Dedifferentiated amniotic fluid mesenchymal stem cell (primary cell): ENCODE results near the gene NAGA.
A peak's percentile ranks its signal among the peaks of the same experiment; 100 is the strongest.
"Not testable (repeated sequence)": the region's sequence is repeated elsewhere in the genome, so short reads cannot be mapped to it uniquely, and the experiment has no call there.

ENCODE experiments used
- DNase-seq: peaks from one replicate; pipeline ENCODE4 v3.0.0-alpha.2; 2016; ENCODE audit errors: extremely low spot score

Gene NAGA

DNA sequence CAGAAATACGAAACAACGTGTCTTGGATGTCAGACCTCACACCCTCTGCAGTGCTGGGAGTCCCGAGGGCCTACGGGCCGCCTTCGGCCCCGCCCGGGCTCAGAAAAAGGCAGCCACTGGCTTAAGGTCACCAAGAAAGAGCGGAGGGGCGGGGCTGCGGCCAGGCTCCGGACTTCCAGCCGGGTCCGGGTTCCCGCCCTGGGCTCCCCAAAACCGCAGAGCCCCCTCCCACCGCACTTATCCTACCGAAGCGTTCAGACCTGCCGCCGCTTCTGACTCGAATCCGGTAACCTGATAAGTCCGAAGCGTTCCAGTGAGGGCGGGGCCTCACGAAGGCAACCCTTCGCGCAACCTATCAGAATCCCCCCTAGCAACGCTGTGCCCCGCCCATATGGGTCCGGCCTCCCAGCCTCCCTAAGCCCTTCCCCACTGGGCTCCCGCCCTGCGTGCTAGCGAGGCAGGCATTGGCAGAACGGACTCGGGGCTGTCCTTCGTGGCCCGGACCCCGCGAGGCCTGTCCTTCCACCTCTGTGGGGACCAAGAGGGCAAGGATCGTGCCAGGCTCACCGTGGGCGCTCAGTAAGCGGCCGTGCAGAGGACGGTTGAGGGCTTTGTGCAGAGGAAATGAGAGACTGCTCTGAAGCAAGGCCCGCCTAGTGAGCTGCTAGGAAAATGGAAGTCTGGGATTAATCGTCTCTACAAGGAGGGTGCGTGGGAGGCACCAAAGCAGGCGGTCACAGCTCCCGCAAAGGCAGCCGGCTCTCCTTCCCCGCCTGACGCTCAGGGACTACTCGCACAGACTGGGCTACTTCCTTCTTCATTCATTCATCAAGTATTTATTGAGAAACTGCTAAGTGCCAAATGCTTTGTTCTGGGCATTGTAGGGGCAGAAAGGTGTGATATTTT lies at the start of gene NAGA:
Gene NAGA (minus strand): TSS at position 296 of the 906 bp plus-strand sequence. CDS start 515 bp downstream, outside the sequence.
- peak; percentile 94 for DNase-seq

DNA sequence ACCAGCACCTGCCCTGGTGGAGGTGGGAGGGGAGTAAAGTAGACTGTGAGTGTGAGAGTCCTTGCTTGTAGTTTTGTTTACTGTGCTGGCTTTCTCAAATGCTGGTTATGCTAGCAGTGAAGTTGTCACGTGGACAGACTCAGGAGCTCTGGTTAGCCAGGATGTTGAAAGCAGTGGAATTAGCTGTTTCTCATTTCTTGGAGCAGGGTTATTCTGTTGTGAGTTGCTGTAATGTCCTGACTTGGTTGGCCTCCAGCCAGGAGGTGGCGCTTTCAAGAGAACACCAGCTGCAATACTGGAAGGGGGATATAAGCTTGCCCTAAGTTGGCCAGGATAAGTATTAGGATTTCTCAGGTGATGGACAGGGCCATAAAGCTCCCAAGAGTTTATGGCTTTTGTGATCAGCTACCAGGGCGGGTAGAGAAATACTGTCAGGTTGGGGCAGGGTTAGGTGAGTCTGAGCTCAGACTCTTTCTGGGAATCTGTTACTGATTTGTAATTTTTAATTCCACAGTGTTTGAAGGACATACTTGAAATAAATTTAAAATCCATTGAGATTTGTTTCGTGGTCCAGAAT lies 46.3 kb upstream of the NAGA start:
- DNase-seq = no peak

DNA sequence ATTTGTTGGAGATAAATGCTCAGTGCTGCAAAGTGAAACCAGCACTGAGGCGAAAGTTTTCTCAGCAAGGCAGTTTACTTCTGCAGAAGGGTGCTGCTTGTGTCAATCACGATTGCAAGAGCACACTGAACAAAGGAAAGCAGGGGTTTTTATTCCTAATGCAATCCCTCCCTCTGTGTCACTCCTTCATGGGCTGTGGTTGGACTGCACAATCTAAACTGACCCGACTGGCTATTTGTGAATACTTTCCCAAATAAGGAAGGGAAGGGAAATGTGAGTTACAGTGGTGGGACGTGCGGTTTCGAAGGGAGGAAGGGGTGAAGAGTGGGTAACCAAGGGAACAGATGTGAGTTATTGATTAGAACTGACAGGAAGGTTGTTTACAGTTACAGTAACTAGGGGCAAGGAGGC lies 44.8 kb upstream of the NAGA start:
- not testable (repeated sequence) for DNase-seq

DNA sequence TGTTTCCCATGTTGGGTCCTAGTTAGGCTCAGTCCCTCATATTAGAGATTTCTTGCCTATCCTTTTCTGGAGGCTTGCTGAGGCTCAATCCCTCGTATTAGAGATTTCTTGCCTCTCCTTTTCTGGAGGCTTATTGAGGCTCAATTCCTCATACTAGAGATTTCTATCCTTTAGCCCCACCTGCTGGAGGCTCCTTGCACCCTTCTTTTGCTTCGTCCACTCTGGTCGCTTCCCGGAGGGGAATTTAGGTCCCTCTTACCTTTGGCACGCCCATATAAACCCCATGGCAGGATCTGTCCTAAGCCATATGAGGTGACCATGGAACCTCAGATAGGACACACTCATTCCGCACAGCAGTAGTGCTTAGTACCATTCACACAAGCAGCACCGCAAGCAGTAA lies 44.1 kb upstream of the NAGA start:
- DNase-seq = no peak

DNA sequence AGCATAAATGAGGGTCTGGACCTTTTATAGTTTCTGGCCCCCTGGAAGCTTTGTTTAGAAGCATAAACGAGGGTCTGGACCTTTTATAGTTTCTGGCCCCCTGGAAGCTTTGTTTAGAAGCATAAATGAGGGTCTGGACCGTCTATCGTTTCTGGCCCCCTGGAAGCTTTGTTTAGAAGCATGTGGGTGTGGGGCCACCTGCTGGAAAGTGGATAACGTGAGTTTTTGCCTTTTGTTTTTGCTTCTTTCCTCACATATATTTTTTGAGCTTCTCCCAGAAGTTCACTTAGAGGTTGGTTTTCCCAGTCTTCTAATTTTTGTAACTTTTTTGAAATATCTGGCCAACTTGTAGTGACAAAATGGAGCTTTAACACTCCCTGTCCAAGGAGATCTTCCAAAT lies 42.2 kb upstream of the NAGA start:
- DNase-seq = not testable (repeated sequence)

DNA sequence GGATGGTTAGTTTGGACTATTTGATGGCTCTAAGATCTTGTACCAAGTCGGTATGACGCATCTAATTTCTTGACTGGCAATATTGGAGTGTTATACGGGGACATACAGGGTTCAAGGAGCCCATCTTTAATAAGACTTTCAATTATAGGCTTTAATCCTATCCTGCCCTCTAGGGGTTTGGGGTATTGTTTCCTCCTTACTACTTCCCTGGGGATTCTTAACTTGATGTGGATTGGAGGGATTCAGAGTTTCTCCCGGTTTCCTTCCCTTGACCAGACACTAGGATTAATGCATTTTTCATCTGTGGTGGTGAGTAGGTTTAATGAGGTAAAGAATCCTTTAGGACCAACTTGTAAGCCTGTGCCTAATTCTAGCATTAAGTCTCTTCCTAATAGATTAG lies 41.2 kb upstream of the NAGA start:
- DNase-seq = no peak

DNA sequence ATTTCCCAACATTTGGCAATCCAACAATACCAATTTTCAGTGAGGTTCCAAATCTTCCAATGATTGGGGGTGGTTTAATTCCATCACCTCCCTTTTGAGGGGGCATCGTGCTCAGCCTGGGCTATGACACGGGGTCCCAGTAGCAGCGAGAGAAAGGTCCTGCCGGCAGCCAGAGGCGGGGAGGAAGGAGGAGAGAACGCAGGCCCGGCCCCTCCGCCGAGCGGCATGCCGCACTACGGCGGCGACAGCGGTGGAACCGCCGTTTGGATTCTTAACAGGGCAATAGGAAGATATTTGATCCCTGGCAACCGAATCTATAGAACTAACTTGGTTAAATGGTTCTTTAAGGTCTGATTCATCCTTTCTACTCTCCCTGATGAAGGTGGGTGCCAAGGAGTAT lies 38.2 kb upstream of the NAGA start:
- no peak for DNase-seq

DNA sequence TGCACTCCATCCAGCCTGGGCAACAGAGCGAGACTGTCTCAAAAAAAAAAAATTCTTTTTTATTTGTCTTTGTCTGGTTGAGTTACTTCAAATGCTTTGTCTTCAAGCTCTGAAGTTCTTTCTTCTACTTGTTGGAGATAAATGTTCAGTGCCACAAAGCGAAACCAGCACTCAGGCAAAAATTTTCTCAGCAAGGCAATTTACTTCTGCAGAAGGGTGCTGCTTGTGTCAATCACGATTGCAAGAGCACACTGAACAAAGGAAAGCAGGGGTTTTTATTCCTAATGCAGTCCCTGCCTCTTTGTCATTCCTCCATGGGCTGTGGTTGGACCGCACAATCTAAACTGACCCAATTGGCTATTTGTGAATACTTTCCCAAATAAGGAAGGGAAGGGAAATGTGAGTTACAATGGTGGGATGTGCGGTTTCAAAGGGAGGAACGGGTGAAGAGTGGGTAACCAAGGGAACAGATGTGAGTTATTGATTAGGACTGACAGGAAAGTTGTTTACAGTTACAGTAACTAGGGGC lies 33.8 kb upstream of the NAGA start:
- DNase-seq = not testable (repeated sequence)

DNA sequence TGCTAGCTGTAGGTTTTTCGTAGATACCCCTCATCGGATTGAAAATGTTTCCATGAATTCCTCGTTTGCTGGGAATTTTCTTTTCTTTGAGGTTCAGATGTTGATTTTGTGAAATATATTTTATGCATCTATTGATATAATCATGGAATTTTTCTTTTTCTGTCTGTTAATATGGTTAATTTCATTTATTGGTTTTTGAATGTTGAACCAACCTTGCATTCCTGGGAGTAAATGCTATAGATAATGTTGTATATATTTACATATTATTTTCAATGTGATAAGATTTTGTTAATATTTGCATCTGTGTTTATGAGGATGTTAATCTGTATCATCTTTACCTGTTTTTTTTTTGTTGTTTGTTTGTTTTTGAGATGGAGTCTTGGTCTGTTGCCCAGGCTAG lies 30.6 kb upstream of the NAGA start:
- DNase-seq = no peak

DNA sequence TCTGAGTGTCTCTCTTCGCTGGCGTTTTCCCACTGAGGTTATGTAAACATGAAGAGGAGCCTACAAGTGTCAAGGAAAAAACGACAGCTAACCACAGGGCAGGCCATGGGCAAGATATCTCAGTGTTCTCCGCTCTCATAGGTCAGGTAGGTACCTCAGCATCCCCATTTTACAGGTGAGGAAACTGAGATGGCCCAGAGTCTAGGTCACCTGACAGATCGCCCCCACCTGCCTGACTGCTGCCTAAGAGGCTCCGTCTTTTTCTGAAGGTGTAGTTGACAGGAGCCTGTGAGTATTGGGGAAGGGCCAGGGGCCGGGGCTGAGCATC lies 20.8 kb upstream of the NAGA start:
- no peak for DNase-seq

DNA sequence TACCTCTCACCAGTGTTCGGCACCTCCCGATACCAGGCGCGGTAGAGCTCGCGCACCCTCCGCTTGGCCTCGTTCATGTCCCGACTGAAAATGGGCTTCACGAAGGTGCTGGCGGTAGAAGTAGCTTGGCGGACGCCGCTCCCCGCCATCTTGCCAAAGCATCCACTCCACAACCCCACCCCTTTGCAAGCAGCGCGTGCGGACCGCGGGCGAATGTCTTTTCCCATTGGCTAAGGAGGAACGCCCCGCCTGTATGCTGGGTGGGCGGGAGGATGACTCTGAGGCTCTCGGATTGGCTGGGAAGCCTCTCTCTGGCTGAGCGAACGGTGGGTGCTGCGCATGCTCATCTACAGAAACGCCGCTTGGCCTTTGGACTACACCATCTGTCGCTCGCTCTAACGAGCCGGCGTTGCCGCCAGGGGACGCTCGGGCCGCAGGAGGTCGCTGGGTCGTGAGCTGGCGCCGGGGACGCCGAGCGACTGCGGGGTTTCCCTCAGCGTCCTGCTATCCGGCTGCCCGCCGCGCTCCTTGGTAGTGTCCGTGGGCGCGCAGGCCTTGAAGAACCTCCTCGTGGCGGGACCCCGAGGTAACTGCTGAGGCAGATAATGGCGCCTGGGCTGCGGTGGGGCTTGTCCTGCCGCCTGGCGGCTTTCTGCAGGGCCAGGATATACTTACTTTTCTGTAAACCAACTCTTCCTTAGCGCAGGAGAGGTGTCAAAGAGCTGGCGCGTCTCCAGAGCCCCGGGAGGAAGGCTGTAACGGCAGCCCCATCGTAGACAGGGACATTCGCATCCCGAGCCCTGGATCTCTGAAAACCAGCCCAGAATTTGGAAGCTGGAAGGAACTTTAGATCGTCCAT lies 20.2 kb upstream of the NAGA start, which contains the start of gene NDUFA6:
Gene NDUFA6 (minus strand): TSS at position 177 of the 859 bp plus-strand sequence. CDS start 28 bp downstream, at position 149.
- peak; percentile 99 for DNase-seq

DNA sequence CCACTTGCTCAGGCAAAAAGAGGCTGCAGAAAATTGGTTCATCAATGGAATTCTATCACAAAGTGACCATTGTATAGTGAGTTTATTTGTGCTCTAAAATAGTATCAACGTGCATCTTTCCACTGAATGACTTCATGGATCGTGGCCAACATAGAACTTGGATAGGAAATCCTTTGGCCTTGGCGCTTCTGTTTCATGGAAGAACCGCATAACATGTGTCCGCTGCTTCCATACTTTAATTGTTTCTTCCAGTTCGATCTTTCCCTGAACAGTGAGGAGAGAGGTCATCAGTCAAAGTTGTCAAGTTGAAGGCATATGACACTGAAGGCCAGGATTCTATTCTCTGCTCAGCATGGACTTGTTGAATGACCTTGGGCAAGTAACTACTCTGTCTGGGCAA lies 15.4 kb upstream of the NAGA start:
- DNase-seq = no peak

DNA sequence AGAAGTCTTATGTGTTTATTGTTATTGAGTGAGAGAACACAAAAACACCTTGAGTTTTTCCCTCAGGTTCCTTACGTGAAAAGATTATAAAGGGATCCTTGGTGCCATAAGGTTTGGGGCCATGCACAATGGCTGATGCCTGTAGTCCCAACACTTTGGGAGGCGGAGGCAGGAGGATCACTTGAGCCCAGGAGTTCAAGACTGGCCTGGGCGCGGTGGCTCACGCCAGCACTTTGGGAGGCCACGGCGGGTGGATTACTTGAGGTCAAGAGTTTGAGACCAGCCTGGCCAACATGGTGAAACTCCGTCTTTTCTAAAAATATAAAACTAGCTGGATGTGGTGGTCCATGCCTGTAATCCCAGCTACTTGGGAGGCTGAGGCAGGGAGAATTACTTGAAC lies 14.3 kb upstream of the NAGA start:
- DNase-seq = no peak

DNA sequence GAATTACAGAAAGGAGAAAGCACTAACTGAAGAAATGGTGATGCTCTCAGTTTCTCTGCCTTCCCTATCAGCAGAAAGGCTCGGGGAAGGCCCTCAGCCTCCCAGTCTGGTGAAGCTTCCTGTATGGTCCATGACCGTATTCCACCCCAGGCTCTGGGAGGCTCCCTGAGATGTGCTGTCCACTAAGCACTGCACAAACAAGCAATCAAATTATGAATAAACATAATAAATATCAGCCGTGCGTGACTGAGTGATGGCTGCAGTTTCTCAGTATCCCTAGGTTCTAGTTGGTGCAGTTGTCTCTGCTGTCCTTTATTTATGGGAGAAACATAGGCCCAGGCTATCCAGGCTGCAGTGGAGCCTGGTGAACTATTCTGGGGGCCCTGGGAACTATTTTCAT lies 12.5 kb upstream of the NAGA start:
- no peak for DNase-seq

DNA sequence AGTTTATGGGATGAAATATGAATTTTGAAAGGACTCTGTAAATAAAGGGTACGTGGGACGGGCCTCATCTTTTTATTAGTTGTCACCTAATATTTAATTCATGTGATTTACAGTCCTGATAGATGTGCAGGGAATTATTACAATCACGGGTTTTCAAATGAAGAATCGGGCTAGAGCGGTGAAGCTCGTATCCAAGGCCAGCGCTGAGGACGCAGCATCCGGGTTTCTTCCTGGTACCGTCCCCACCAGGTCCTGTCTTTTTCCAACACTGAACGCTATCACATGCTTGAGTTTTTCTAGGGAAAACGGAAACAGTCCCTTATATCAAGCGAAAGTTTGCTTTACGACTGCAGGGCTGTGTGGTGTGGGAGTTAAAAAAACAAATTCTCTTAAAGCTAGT lies 9.7 kb upstream of the NAGA start:
- peak; percentile 20 for DNase-seq

DNA sequence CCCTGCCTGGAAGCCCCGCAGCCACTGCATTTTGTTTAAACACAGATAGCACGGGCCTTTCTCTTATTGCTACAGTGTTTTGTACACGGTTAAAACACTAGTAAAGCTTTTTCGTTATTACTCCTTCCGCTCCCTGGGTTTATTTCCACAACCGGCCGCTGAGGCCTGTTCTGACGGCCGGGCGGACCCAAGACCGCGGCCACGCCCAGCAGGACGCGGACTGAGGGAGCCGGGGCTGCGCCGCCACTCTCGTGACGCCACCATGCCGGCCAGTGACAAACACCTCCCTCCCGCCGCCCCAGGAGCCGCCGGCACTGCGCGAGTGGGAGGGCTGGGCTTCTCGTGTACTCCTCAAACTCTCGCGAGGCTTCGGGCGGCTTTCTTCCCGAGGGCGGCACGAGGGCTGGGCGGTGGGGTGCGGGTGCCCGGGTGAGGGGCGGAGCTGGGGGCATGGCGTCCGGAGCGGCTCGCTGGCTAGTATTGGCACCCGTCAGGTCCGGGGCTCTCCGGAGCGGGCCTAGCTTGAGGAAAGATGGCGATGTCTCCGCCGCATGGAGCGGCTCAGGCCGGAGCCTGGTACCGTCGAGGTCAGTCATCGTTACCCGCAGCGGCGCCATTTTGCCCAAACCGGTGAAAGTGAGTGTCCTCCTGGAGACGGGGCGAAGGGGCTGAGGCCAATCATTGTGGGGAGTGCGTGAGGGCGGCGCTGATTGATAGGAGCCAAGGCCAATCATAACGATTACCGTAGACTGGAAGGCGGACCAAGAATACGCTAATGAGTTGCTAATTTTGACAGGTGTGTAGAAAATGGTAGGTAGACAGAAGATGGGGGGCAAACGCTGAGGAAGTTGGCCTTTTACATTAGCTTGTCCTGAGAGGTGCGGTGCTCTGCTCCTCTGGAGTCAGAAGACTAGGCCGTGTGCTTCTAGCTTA lies 9.0 kb upstream of the NAGA start, which contains the start of gene SMDT1:
Gene SMDT1 (plus strand): TSS at position 382 of the 933 bp plus-strand sequence. CDS start 69 bp downstream, at position 451.
- peak; percentile 98 for DNase-seq

DNA sequence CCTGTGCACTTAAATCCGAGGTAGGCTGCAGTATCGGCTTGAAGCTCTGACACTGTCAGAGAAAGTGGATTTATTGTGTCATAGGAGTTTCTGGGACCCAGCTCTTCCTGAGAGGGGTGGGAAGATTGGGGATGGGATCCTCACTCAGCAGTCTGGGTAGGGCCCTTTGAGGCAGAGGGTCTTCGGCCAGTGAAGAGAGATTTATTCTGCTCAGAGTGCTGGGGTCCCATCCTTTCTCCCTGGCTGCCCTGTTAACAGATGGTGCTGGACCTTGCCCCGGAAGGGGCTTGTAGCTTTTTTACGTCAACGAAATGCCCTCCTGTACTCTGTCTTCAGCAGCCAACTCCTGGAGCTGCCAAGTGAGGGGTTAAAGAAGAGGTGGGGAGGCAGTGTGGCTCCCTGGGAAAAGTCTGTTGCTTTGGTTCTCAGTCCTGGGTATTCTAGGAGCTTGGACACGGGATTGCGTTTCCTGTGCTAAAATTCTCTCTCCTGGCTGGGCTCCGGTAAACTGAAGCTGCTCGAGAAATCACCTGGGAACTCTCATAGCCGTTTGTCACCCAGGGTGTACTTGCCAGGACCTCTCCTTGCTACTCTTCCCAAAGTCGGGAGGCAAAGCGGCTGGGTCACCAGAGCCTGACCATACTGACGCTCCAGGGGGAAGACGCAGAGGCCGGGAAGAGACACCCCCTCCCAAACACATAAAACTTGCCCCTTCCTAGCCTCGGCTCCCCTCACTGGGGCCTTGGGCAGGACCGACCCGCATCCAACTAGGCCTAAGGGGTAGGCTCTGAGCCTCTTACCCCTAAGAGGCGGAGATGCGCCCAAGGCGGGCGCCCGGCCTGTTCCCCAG lies 8.1 kb upstream of the NAGA start:
- DNase-seq = no peak

DNA sequence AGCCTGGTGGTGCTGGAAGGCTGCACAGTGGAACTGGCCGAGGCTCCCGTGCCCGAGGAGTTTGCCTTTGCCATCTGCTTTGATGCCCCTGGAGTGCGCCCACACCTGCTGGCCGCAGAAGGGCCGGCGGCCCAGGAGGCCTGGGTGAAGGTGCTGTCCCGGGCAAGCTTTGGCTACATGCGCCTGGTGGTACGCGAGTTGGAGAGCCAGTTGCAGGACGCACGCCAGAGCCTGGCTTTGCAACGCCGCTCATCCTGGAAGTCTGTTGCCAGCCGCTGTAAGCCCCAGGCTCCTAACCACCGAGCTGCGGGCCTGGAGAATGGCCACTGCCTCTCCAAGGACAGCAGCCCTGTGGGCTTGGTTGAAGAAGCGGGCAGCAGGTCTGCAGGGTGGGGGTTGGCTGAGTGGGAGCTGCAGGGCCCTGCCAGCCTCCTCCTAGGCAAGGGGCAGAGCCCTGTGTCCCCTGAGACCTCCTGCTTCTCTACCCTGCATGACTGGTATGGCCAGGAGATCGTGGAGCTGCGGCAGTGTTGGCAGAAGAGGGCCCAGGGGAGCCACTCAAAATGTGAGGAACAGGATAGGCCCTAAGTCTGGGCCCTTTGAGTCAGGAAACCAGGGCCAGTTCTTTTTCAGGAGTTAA lies 7.0 kb upstream of the NAGA start:
- DNase-seq = no peak

DNA sequence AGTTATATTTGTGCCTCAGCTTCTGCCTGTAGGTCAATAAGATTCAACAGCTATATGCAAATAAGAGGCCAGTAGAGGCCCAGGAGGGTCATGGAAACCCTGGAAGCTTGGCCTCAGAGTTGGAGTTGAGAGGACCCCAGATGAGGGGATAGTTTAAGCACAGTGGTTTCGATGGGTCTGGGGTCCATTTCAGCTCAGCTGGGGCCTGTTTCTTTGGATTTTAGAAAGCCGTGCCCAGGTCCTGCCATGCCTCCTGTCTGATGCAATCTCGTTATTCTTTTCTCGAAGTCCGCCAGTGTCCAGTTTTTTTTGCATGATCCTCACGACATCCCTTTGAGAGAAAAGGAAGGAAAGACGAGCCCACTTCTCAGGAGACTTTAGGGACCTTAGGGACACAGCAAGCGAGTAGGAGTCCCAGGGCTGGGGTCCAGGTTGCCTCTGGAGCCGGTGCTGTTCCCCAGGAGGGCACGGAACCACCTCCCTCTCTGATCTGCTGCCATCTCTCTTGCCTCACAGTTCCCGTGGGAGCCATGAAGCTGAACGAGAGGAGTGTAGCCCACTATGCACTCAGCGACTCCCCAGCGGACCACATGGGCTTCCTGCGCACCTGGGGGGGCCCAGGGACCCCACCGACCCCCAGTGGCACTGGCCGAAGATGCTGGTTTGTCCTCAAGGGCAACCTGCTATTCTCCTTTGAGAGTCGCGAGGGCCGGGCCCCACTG lies 6.3 kb upstream of the NAGA start:
- DNase-seq = no peak
